GM12873 (cell line): ENCODE measurements around the gene ZBED2.

Experiments
- TF ChIP-seq, protein P1 (sequence below): IDR thresholded peaks from 2 replicates; pipeline ENCODE4 v1.5.1; 2012; ENCODE audit warnings: low read depth, mild to moderate bottlenecking, moderate library complexity, low read length, control low read depth; ENCODE audit not compliant: insufficient read depth; ENCODE audit errors: missing control alignments

The ZBED2 gene, protein sequence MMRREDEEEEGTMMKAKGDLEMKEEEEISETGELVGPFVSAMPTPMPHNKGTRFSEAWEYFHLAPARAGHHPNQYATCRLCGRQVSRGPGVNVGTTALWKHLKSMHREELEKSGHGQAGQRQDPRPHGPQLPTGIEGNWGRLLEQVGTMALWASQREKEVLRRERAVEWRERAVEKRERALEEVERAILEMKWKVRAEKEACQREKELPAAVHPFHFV

DNA sequence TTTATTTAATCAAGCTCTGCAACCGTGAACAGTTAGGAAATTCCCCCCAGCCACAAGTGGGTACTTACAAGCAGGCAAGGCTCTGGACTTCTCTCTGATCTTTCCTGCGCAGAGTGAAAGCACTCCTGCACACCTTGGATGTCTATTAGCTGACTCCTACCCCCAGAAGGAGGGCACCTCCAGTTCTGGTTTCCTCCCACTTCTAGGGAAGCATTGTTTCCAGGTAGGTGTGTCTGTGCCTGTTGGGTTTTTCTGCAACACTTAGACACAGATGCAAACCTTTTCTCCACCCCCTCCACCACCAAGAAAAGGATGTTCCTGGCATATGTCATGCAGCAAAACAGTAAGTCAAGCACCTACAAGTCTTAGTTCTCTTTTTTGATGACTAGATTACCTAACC, at the start of gene ZBED2:
Gene ZBED2, minus strand, starts transcription at position 115 of the 400 bp plus-strand sequence. CDS start 1,145 bp downstream, outside the sequence.
- TF ChIP-seq, protein P1, sequence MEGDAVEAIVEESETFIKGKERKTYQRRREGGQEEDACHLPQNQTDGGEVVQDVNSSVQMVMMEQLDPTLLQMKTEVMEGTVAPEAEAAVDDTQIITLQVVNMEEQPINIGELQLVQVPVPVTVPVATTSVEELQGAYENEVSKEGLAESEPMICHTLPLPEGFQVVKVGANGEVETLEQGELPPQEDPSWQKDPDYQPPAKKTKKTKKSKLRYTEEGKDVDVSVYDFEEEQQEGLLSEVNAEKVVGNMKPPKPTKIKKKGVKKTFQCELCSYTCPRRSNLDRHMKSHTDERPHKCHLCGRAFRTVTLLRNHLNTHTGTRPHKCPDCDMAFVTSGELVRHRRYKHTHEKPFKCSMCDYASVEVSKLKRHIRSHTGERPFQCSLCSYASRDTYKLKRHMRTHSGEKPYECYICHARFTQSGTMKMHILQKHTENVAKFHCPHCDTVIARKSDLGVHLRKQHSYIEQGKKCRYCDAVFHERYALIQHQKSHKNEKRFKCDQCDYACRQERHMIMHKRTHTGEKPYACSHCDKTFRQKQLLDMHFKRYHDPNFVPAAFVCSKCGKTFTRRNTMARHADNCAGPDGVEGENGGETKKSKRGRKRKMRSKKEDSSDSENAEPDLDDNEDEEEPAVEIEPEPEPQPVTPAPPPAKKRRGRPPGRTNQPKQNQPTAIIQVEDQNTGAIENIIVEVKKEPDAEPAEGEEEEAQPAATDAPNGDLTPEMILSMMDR: no peak

DNA sequence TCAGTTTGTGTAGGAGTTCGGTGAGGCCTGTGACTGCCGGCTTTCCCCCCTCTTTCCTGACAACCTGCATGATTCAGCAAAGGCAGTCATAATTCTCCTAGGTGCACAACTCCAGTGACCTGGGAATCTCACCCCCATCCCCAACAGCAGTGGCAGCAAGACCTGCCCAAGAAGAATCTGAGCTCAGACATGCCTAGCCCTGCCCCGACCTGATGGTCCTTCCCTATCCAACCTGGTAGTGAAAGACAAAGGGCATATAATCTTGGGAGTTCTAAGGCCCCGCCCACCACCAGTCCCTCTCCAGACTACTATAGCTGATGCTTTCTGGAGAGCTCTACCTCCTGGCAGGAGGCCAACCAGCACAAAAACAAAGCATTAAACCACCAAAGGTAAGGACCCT, 44.2 kb upstream of the ZBED2 start:
- TF ChIP-seq, protein P1: no peak

DNA sequence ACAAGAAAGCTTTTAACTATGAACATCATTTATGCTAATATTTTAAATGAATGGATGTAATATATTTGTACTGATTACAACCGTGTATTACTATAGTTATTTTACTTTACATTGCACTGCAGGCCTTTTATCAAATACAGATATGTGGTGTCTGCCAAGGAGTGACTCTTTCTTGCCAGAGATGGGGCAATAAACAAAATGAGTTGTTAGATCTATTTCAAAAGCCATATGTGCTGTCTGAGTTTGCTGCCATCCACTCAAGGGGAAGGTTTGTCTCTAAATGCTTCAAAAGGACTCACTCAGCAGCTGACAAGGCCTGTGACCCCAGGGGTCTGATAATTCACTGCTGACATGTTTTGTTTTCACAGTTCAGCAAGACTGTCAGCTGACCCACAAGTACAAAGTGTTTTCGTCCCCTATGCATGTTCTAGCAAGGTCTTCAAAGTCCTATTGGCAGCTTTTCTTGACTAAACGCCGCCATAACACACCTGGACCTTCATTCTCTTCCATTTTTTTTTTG, 41.3 kb upstream of the ZBED2 start:
- TF ChIP-seq, protein P1: no peak

DNA sequence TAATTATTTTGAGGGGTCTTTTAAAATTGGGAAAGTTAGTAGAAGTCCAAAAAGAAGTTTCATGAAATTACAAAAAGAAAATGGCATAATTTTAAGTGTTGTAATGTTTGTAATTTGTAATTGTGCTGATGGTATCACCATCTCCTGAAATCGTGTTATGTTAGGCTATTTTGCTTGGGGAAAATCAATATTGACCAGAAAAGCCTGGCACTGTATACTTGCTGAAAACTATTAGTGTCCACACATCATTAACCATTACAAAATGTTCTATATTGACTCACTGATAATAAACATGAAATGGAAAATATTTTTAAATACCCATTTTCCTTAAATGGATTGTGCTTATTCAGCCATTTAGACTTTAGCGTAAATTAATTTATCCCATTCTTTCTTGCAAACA, 40.3 kb upstream of the ZBED2 start:
- TF ChIP-seq, protein P1: no peak

DNA sequence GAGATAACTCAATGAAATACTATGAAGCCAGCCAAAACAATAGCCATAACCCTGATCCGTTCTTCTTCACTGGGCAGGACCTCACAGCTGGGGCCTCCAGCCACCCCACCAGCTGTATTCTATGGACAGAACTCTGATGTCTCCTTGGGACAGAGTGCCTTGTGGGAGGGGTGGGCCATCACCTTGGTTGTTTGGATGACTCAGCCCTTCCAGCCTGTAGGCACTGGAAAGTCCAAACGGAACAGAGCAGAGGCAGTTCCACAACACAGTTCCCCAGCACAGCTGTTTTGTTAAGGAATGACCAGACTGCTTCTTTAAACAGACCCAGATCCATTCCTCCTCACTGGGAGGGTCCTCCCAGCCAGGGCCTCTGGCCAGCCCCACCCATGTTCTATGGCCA, 31.9 kb upstream of the ZBED2 start:
- TF ChIP-seq, protein P1: no peak

DNA sequence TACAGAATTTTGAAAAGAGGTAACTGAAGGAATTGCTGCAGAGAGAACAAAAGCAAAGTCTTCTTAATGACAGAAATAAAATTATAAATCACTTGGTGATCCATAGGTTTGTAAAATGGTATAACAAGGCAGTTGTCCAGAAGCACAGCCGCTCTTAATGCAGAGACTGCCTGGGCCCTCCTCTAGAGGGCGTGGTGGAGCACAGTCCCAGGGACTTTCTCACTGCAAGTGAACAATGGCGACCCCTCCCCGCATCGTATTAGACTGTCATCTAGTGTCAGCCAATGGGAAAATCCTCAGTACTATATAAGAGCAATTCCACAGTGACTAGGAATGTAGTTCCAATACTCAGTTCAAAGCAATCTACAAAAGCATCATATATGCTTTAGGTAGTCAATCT, 26.4 kb upstream of the ZBED2 start:
- TF ChIP-seq, protein P1: peak; percentile 58

DNA sequence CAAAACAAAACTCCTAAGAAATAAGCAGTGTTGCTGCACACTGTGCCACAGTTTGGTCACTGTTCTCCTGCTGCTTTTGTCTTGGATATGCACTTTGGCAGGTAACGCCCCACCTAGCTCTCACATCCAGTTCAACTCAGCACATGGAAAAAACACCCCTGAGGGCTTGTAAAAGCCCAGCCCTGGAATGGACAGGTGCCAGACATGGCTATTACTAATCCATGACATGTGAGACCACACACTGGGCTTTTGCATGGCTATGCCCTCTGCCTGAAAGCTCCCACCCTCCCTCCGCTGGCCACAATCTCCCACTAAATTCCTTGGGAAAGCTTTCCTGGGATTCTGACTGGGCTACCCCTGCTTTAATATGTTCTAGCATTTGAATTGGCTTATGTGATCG, 24.7 kb upstream of the ZBED2 start:
- TF ChIP-seq, protein P1: no peak
